Left colon (tissue), 2 donors: ENCODE measurements around the gene MICAL2. TPM values are rescaled to one million over a fixed set of nuclear protein-coding genes. Genes with fewer than 3 reads are reported as not detected.

Experiments used
- ATAC-seq: fragments of 200-7000 bp; cut with Tn5 transposase; one replicate; pipeline ENCODE4 v1.9.1; 2020; ENCODE audit warnings: mild to moderate bottlenecking, moderate library complexity
- DNase-seq, 2 donors: peaks; one replicate each; pipeline ENCODE4 v3.0.0-alpha.2; 2020
- intact Hi-C, 2 donors: fragments of 100-400 bp; cut with DNase I in 1 of 2; cut with micrococcal nuclease in 1 of 2; formaldehyde crosslinking; loops; one replicate each; pipeline versions ENCODE4 v1.11.2 to v1.14.0; 2022; cut with DNase I, micrococcal nuclease
- total RNA-seq, 2 donors: library from RNA; stranded (reverse); fragmentation: NEBNext Ultra II Directional; extraction: Animal tissue kit (Norgen Biotek cat#: 25700); gene quantifications; one replicate each; pipeline ENCODE4 v1.2.1, GENCODE V29; 2021
- donor health status: DM: no; HTN: no; CAD: no.
- donor health status: DM: yes; HTN: yes; CAD: no.

Gene MICAL2
- total RNA-seq, 2 donors from 2014 or later: 268 to 361 TPM

GRCh38 chr11:12091956-12092558 lies 18.3 kb upstream of the MICAL2 start:
- intact Hi-C loops: no loop called here
- peak in 1 of 2 donors; percentile 58 for DNase-seq
- peak; percentile 43 for ATAC-seq

- ATAC-seq: no peak
- intact Hi-C loops: no loop called here
- DNase-seq: peak in 1 of 2 donors; percentile 27
Observed at GRCh38 chr11:12092714-12093113, 17.7 kb upstream of the MICAL2 start.

- DNase-seq (peak; percentile 78 to 89), ATAC-seq (peak; percentile 59)
Observed at GRCh38 chr11:12094872-12095800, 15.3 kb upstream of the MICAL2 start.

GRCh38 chr11:12097219-12097618 lies 13.2 kb upstream of the MICAL2 start:
- ATAC-seq (no peak), DNase-seq (peak in 1 of 2 donors; percentile 22)
- intact Hi-C loops: no loop called here

More at GRCh38 chr11:12094872-12095800, 15.3 kb upstream of the MICAL2 start:
- intact Hi-C loops: no loop called here

GRCh38 chr11:12098601-12099000 lies 11.8 kb upstream of the MICAL2 start:
- intact Hi-C loops: no loop called here
- DNase-seq (no peak), ATAC-seq (no peak)

GRCh38 chr11:12099132-12099873 lies 11.1 kb upstream of the MICAL2 start:
- DNase-seq: peak in 1 of 2 donors; percentile 17
- no peak for ATAC-seq
- intact Hi-C loops: no loop called here

GRCh38 chr11:12100429-12100828 lies 10.0 kb upstream of the MICAL2 start:
- intact Hi-C loops: no loop called here
- DNase-seq (peak; percentile 68 to 76), ATAC-seq (peak; percentile 93)

- DNase-seq (no peak), ATAC-seq (no peak)
- intact Hi-C loops: no loop called here
Observed at GRCh38 chr11:12100841-12101242, 9.5 kb upstream of the MICAL2 start.

- DNase-seq (no peak), ATAC-seq (no peak)
- intact Hi-C loops: no loop called here
Observed at GRCh38 chr11:12101318-12101717, 9.1 kb upstream of the MICAL2 start.

GRCh38 chr11:12102588-12103410 lies 7.6 kb upstream of the MICAL2 start:
- intact Hi-C loops: no loop called here
- DNase-seq (peak in 1 of 2 donors; percentile 5), ATAC-seq (peak; percentile 18)

GRCh38 chr11:12103411-12104225 lies 6.8 kb upstream of the MICAL2 start:
- intact Hi-C loops: no loop called here
- ATAC-seq: no peak

GRCh38 chr11:12105471-12105870 lies 4.9 kb upstream of the MICAL2 start:
- intact Hi-C loops: no loop called here
- ATAC-seq (no peak), DNase-seq (no peak)

More at GRCh38 chr11:12103411-12104225, 6.8 kb upstream of the MICAL2 start:
- peak in 1 of 2 donors; percentile 2 for DNase-seq

GRCh38 chr11:12106101-12106500 lies 4.3 kb upstream of the MICAL2 start:
- ATAC-seq: no peak
- no peak for DNase-seq
- intact Hi-C loops: no loop called here

- intact Hi-C loops: no loop called here
Observed at GRCh38 chr11:12106501-12106900, 3.9 kb upstream of the MICAL2 start.

GRCh38 chr11:12108875-12109453 lies 1.4 kb upstream of the MICAL2 start:
- DNase-seq: no peak
- intact Hi-C loops: no loop called here
- no peak for ATAC-seq

More at GRCh38 chr11:12106501-12106900, 3.9 kb upstream of the MICAL2 start:
- no peak for DNase-seq
- ATAC-seq: no peak

GRCh38 chr11:12109591-12110196 lies 696 bp upstream of the MICAL2 start:
- ATAC-seq (peak; percentile 26), DNase-seq (no peak)
- intact Hi-C loops: no loop called here
